Breast epithelium (tissue), 4 donors: ENCODE data around the gene SMIM17. TPM values are rescaled to one million over a fixed set of nuclear protein-coding genes. Genes with fewer than 3 reads are reported as not detected.

ENCODE experiments used
- DNase-seq, 2 donors: peaks; one replicate each; pipeline ENCODE4 v3.0.0-alpha.2; 2019; ENCODE audit warnings: low spot score in 2 of 2
- H3K27ac ChIP-seq, 2 donors: fragments of 200-600 bp; sonication (generic) in 1 of 2; one replicate each; pipeline ENCODE4 v1.5.1; 2016 to 2019; ENCODE audit warnings: mild to moderate bottlenecking in 1 of 2
- H3K27me3 ChIP-seq, 2 donors: fragments of 200-600 bp; sonication (generic) in 1 of 2; one replicate each; pipeline versions ENCODE4 v1.5.1 to v1.6.0; 2017 to 2019; ENCODE audit warnings: control low read depth in 1 of 2, mild to moderate bottlenecking in 1 of 2
- H3K36me3 ChIP-seq: fragments of 200-600 bp; one replicate; pipeline ENCODE4 v1.5.1; 2019
- H3K4me1 ChIP-seq, 2 donors: fragments of 200-600 bp; sonication (generic); one replicate each; pipeline ENCODE4 v1.5.1; 2016 to 2019; ENCODE audit warnings: control low read depth in 1 of 2
- H3K4me3 ChIP-seq, 3 donors: fragments of 200-600 bp; sonication (generic); 1 replicate in 2 of 3; 2 replicates in 1 of 3; pipeline ENCODE4 v1.5.1; 2016 to 2019; ENCODE audit warnings: mild to moderate bottlenecking in 3 of 3, moderate library complexity in 2 of 3
- H3K9me3 ChIP-seq, 2 donors: fragments of 200-600 bp; sonication (generic) in 1 of 2; one replicate each; pipeline ENCODE4 v1.5.1; 2016 to 2019; ENCODE audit warnings: control low read depth in 1 of 2
- POLR2A ChIP-seq: fragments of 450-650 bp; IDR thresholded peaks from one replicate; pipeline ENCODE4 v1.6.1; 2016; ENCODE audit warnings: antibody characterized with exemption, mild to moderate bottlenecking, moderate library complexity
- POLR2AphosphoS5 ChIP-seq, 3 donors: sonication (generic); formaldehyde crosslinking; IDR thresholded peaks; one replicate each; pipeline ENCODE4 v1.6.1; 2017; ENCODE audit warnings: antibody characterized with exemption in 3 of 3
- intact Hi-C: fragments of 100-400 bp; cut with DNase I; formaldehyde crosslinking; loops from one replicate; pipeline ENCODE4 v1.15.1; 2023; ENCODE audit warnings: low total_unique reads
- total RNA-seq, 3 donors: library from RNA; depleted of rRNA; stranded (reverse); fragments of >200 nt; gene quantifications; one replicate each; pipeline ENCODE4 v1.1.0, GENCODE V29; 2016
- TF ChIP-seq, protein P1 (sequence below), 3 donors: fragments of 450-650 bp; IDR thresholded peaks; one replicate each; pipeline ENCODE4 v1.5.1; 2016 to 2017; ENCODE audit warnings: antibody characterized with exemption in 3 of 3, mild to moderate bottlenecking in 3 of 3, moderate library complexity in 3 of 3

SMIM17 gene
- total RNA-seq, 3 donors from 2014 or later: 0.33 TPM; not detected in 2

- TF ChIP-seq, protein P1, sequence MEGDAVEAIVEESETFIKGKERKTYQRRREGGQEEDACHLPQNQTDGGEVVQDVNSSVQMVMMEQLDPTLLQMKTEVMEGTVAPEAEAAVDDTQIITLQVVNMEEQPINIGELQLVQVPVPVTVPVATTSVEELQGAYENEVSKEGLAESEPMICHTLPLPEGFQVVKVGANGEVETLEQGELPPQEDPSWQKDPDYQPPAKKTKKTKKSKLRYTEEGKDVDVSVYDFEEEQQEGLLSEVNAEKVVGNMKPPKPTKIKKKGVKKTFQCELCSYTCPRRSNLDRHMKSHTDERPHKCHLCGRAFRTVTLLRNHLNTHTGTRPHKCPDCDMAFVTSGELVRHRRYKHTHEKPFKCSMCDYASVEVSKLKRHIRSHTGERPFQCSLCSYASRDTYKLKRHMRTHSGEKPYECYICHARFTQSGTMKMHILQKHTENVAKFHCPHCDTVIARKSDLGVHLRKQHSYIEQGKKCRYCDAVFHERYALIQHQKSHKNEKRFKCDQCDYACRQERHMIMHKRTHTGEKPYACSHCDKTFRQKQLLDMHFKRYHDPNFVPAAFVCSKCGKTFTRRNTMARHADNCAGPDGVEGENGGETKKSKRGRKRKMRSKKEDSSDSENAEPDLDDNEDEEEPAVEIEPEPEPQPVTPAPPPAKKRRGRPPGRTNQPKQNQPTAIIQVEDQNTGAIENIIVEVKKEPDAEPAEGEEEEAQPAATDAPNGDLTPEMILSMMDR (IDR thresholded peaks at IDR 0.05): no peak
- no peak for TF ChIP-seq POLR2AphosphoS5 (IDR thresholded peaks at IDR 0.05)
- no peak for TF ChIP-seq POLR2A
- H3K27me3 ChIP-seq: no peaks in the 10 kb centered on the region
- H3K36me3 ChIP-seq: no peaks in the 10 kb centered on the region
- DNase-seq: no peak
- no peak overlapping the region for H3K27ac ChIP-seq
- H3K4me3 ChIP-seq: no peak overlapping the region
- H3K4me1 ChIP-seq: no peaks in the 10 kb centered on the region
- intact Hi-C loops: no loop called here
- peaks cover 70 to 72% of the 10 kb centered on the region in 2 donors for H3K9me3 ChIP-seq
Observed at GRCh38 chr19:56612737-56613136, 30.2 kb upstream of the SMIM17 start.

DNA sequence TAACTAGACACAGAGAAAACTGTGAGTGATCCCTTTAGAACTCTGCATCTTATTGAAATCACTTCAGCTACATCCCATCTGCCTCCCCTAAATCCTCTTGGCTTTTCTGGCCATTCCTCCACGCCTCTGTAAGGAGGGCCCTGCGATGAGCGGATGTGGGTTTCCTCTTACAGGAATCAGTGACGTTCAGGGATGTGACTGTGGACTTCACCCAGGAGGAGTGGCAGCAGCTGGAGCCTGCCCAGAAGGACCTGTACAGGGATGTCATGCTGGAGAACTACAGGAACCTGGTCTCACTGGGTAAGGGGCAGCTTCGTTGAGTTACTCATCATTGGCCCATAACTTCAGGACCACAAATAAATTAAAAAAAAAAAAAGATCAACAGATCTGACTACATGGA is 29.3 kb upstream of the SMIM17 start:
- no peak for TF ChIP-seq POLR2A
- Histone ChIP-seq H3K27ac (no peak overlapping the region), H3K4me3 (no peak overlapping the region), H3K4me1 (no peaks in the 10 kb centered on the region), H3K27me3 (no peaks in the 10 kb centered on the region), H3K36me3 (no peaks in the 10 kb centered on the region), H3K9me3 (peaks cover 66 to 72% of the 10 kb centered on the region in 2 donors)
- intact Hi-C loops: no loop called here
- DNase-seq: no peak

DNA sequence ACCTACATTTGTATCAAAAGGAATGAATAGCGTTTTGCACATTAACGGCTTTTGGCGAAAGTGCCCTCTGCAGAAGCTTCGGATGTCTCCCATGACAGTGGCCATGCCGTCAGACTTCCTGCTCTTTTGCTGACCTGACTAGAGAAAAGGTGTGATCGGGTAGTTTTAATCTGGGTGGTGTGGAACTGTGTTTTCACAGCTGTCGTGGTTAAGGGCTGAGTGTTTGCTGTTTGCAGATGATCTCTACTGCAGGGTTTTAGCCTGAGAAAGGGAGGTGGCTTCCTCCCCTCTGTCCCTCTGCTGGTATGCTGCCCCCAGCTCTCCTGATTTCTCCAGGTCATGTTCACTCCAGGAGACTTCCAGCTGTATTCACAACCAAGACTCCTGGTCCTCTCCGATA is 25.4 kb upstream of the SMIM17 start:
- Histone ChIP-seq H3K27ac (no peak overlapping the region), H3K4me3 (no peak overlapping the region), H3K9me3 (peaks cover 51 to 80% of the 10 kb centered on the region in 2 donors), H3K27me3 (no peaks in the 10 kb centered on the region), H3K36me3 (peaks cover 6% of the 10 kb centered on the region), H3K4me1 (no peaks in the 10 kb centered on the region)
- intact Hi-C loops: no loop called here
- TF ChIP-seq, protein P1 (IDR thresholded peaks at IDR 0.05): no peak
- TF ChIP-seq POLR2AphosphoS5 (IDR thresholded peaks at IDR 0.05) (no peak), POLR2A (no peak)
- DNase-seq: no peak

GRCh38 chr19:56619121-56619520 is 23.8 kb upstream of the SMIM17 start:
- TF ChIP-seq POLR2A (no peak), POLR2AphosphoS5 (IDR thresholded peaks at IDR 0.05) (no peak)
- TF ChIP-seq, protein P1 (IDR thresholded peaks at IDR 0.05): no peak
- H3K9me3 ChIP-seq: peaks cover 39 to 82% of the 10 kb centered on the region in 2 donors
- H3K4me1 ChIP-seq: no peaks in the 10 kb centered on the region
- intact Hi-C loops: no loop called here
- no peaks in the 10 kb centered on the region for H3K27me3 ChIP-seq
- peaks cover 6% of the 10 kb centered on the region for H3K36me3 ChIP-seq
- no peak overlapping the region for H3K27ac ChIP-seq
- DNase-seq: no peak
- no peak overlapping the region for H3K4me3 ChIP-seq

- DNase-seq: no peak
- peaks cover 6% of the 10 kb centered on the region for H3K36me3 ChIP-seq
Observed at GRCh38 chr19:56622374-56622773, 20.6 kb upstream of the SMIM17 start.

More at GRCh38 chr19:56622374-56622773, 20.6 kb upstream of the SMIM17 start:
- TF ChIP-seq POLR2AphosphoS5 (IDR thresholded peaks at IDR 0.05): no peak
- TF ChIP-seq, protein P1 (IDR thresholded peaks at IDR 0.05): no peak
- no peak for TF ChIP-seq POLR2A
- H3K9me3 ChIP-seq: peaks cover 27 to 99% of the 10 kb centered on the region in 2 donors
- intact Hi-C loops: no loop called here
- H3K4me1 ChIP-seq: no peaks in the 10 kb centered on the region
- no peak overlapping the region for H3K4me3 ChIP-seq
- no peak overlapping the region for H3K27ac ChIP-seq
- H3K27me3 ChIP-seq: no peaks in the 10 kb centered on the region
